Central memory CD8-positive, alpha-beta T cell (primary cell): Measurements from ENCODE around the gene AXIN1.
A peak's percentile ranks its signal among the peaks of the same experiment; 100 is the strongest.
"Not testable (repeated sequence)": the region's sequence is repeated elsewhere in the genome, so short reads cannot be mapped to it uniquely, and the experiment has no call there.

Source experiments
- ATAC-seq: fragments of 150-1000 bp; cut with Tn5 transposase; replicated peaks from 2 replicates; pipeline ENCODE4 v1.10.0; 2022; ENCODE audit warnings: mild to moderate bottlenecking, moderate FRiP score, moderate number of reproducible peaks; ENCODE audit not compliant: poor library complexity, severe bottlenecking; ENCODE audit errors: extremely low read depth
- DNase-seq, 2 donors: peaks; one replicate each; pipeline ENCODE4 v3.0.0; 2021; ENCODE audit warnings: low spot score in 2 of 2
- H3K27ac Mint-ChIP-seq: one replicate; pipeline ENCODE4 v1.8.0; 2022; ENCODE audit warnings: low read depth, mild to moderate bottlenecking, moderate library complexity, mixed read lengths
- H3K27me3 Mint-ChIP-seq: one replicate; pipeline ENCODE4 v1.8.0; 2022; ENCODE audit warnings: mixed read lengths
- H3K36me3 Mint-ChIP-seq: one replicate; pipeline ENCODE4 v1.8.0; 2022; ENCODE audit warnings: mild to moderate bottlenecking, moderate library complexity, mixed read lengths; ENCODE audit not compliant: insufficient read depth
- H3K4me1 Mint-ChIP-seq: one replicate; pipeline ENCODE4 v1.8.0; 2022; ENCODE audit warnings: mixed read lengths
- H3K4me3 Mint-ChIP-seq: one replicate; pipeline ENCODE4 v1.8.0; 2022; ENCODE audit warnings: mild to moderate bottlenecking, moderate library complexity, mixed read lengths
- H3K9me3 Mint-ChIP-seq: one replicate; pipeline ENCODE4 v1.8.0; 2022; ENCODE audit warnings: mixed read lengths

The AXIN1 gene

DNA sequence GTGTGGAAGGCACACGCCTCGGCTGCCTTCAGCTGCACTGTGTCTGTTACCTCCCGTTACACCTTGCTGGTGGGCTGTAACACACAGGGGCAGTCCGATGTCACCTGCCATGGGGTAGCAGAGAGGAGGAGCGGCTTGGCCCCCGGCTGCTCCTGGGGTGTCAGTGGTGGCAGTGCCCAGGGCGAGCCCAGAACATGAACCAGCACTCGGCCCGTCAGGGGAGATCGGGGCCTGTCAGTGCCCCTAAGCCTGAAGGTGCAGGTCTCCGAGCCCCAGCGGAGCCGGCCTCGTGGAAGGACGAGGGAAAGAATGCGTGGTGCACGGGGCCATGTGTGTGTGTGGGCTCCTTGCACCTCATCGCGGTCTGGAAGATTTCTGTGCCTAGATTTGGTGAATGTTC is 92.2 kb downstream of the AXIN1 start:
- Mint-ChIP-seq H3K4me1 (peaks cover 6% of the 10 kb centered on the region), H3K27ac (no peak overlapping the region), H3K27me3 (no peaks in the 10 kb centered on the region), H3K4me3 (no peak overlapping the region), H3K9me3 (no peaks in the 10 kb centered on the region), H3K36me3 (peaks cover 14% of the 10 kb centered on the region)
- ATAC-seq (no peak), DNase-seq (no peak)

DNA sequence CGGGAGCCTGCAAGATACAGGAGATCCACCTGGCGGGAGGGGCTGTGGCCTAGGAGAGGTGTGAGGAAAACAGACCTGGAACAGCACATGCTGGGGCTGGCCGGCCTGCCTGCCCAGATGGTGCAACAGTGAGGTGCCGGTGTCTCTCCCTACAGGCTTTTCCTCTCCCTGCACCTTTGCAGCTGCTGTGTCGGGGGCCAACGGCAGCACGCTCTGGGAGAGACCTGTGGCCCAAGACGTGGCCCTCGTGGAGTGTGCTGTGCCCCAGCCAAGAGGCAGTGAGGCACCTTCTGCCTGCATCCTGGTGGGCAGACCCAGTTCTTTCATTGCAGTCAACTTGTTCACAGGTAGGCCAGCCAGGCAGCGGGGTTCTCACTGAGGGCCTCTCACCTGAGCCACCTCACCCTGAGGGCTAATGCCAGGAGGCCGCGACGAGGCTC is 92.7 kb downstream of the AXIN1 start:
- Mint-ChIP-seq H3K36me3 (peaks cover 16% of the 10 kb centered on the region), H3K27me3 (no peaks in the 10 kb centered on the region), H3K4me3 (no peak overlapping the region), H3K27ac (no peak overlapping the region), H3K4me1 (peaks cover 6% of the 10 kb centered on the region), H3K9me3 (no peaks in the 10 kb centered on the region)
- no peak for DNase-seq
- ATAC-seq: no peak

DNA sequence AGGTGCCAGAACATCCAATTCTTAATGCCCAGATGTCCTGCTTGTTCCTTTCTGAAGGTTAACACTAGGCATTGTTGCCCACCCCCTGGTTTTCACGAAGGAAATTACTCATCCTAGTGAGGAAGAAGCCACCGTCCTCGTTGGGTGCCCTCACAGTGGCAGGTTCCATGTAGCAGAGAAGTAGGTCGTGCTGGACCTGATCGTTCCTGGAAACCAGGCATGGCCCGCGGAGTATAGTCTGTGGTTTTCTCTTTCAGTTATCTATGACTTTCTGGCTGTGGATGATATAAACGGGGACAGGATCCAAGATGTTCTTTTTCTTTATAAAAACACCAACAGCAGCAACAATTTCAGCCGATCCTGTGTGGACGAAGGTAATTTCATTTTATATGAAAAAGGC is 93.3 kb downstream of the AXIN1 start:
- ATAC-seq: no peak
- Mint-ChIP-seq H3K4me3 (no peak overlapping the region), H3K27me3 (no peaks in the 10 kb centered on the region), H3K27ac (no peak overlapping the region), H3K36me3 (peaks cover 16% of the 10 kb centered on the region), H3K4me1 (peaks cover 6% of the 10 kb centered on the region), H3K9me3 (no peaks in the 10 kb centered on the region)
- DNase-seq: no peak

DNA sequence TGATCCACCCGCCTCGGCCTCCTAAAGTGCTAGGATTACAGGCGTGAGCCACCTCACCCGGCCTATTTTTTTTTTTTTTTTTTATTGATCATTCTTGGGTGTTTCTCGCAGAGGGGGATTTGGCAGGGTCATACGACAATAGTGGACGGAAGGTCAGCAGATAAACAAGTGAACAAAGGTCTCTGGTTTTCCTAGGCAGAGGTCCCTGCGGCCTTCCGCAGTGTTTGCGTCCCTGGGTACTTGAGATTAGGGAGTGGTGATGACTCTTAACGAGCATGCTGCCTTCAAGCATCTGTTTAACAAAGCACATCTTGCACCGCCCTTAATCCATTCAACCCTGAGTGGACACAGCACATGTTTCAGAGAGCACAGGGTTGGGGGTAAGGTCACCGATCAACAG is 94.4 kb downstream of the AXIN1 start:
- H3K4me3 Mint-ChIP-seq, H3K27me3 Mint-ChIP-seq, ATAC-seq, H3K27ac Mint-ChIP-seq, DNase-seq, H3K4me1 Mint-ChIP-seq, H3K9me3 Mint-ChIP-seq: not testable (repeated sequence)
- H3K36me3 Mint-ChIP-seq: peaks cover 14% of the 10 kb centered on the region

DNA sequence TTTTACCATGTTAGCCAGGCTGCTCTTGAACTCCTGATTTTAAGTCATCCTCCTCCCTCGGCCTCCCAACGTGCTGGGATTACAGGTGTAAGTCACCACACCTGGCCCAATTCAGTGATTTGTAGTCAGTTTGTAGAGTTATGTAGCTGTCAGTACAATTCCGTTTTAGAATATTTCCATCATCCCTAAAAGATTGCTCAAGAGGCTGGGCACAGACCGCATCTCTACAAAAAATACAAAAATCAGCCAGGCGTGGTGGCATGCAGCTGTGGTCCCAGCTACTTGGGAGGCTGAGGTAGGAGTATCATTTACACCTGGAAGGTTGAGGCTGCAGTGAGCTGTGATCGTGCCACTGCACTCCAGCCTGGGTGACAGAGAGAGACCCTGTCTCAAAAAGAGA is 97.3 kb downstream of the AXIN1 start:
- ATAC-seq: no peak
- peaks cover 14% of the 10 kb centered on the region for H3K36me3 Mint-ChIP-seq
- H3K9me3 Mint-ChIP-seq: no peaks in the 10 kb centered on the region
- peaks cover 15% of the 10 kb centered on the region for H3K4me1 Mint-ChIP-seq
- no peaks in the 10 kb centered on the region for H3K27me3 Mint-ChIP-seq
- DNase-seq: no peak
- H3K4me3 Mint-ChIP-seq: no peak overlapping the region
- no peak overlapping the region for H3K27ac Mint-ChIP-seq

DNA sequence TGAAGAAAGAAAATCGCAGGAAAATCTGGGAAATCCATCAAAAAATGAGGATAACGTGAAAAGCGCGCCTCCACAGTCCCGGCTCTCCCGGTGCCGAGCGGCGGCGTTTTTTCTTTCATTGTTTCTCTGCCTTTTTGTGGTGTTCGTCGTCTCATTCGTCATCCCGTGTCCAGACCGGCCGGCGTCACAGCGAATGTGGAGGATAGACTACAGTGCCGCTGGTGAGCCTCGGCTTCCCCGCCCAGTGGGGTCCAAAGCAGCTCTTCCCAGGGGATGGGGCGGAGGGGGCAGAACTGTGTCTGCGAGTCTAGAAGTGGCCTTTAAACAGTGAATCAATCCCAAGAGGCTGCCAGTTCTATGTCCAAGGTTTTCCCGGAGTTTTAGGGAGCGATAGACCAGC is 98.1 kb downstream of the AXIN1 start:
- Mint-ChIP-seq H3K27me3 (no peaks in the 10 kb centered on the region), H3K36me3 (peaks cover 14% of the 10 kb centered on the region), H3K4me1 (peaks cover 15% of the 10 kb centered on the region), H3K4me3 (no peak overlapping the region), H3K27ac (no peak overlapping the region), H3K9me3 (no peaks in the 10 kb centered on the region)
- DNase-seq (no peak), ATAC-seq (no peak)

DNA sequence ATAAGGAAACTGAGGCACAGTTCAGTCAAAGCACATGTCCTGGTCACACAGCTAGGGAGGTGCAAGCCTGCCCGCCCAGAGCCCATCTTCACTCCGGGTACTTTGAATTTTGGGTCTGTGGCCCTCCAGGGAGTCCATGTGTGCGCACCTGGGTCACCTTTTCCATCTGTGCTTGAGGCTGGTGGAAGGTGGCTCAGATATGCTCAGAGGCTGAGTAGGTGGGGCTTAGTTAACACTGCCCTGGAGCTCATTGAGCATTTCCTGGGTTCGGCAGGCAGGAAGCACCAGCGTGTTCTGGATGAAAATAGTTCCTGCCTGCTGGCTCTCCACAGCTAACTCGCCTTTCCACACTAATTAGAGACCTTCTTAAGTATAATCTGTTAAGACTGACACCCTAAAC is 98.7 kb downstream of the AXIN1 start:
- peak overlapping the region; percentile 77 for H3K4me3 Mint-ChIP-seq
- H3K27me3 Mint-ChIP-seq: no peaks in the 10 kb centered on the region
- H3K4me1 Mint-ChIP-seq: peaks cover 15% of the 10 kb centered on the region
- peaks cover 12% of the 10 kb centered on the region for H3K36me3 Mint-ChIP-seq
- no peak overlapping the region for H3K27ac Mint-ChIP-seq
- H3K9me3 Mint-ChIP-seq: no peaks in the 10 kb centered on the region
- ATAC-seq (no peak), DNase-seq (no peak)

DNA sequence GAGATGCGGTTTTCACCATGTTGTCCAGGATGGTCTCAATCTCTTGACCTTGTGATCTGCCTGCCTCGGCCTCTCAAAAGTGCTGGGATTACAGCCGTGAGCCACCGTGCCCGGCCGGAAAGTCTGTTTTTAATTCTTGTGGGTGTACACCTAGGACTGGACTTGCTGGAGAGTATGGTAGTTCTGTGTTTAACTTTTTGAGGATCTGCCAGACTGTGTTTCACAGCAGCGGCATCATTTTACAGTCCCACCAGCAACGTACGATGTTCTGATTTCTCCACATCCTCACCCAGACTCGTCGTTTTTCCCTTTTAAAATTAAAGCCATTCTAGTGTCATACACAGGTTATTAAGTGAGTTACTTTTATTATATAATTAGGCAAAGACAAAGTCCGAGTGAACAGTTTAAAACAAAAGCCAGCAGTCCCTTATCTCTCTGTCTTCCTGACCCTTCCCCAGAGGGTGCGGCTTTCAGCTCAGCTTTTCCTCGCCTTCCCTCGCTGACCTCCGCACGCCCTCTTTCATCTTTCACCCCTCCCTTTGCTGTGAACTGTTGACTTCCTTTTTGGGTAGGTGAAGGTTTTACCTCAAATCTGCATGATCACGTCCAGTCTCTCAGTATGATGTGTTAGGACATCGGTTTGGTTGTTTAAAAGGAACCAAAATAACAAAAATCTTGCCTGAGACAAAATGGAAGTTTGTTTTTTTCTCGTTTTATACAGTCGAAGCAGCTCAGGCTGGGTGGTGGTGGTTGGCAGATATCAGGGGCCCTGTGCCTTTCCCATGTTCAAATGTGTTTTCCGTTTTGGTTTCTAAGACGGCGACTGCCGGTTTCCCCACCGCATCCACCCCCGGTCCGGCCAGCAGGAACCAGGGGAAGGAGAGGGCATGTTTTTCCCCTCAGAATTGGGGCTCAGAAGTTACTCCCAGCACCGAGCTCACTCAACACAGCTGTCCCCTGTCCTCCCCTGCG is 99.9 kb downstream of the AXIN1 start:
- H3K27me3 Mint-ChIP-seq: no peaks in the 10 kb centered on the region
- DNase-seq: no peak
- H3K36me3 Mint-ChIP-seq: peaks cover 12% of the 10 kb centered on the region
- peak; percentile 72 for ATAC-seq
- H3K4me1 Mint-ChIP-seq: peaks cover 15% of the 10 kb centered on the region
- peak overlapping the region; percentile 86 for H3K27ac Mint-ChIP-seq
- no peaks in the 10 kb centered on the region for H3K9me3 Mint-ChIP-seq
- peak overlapping the region; percentile 77 for H3K4me3 Mint-ChIP-seq

DNA sequence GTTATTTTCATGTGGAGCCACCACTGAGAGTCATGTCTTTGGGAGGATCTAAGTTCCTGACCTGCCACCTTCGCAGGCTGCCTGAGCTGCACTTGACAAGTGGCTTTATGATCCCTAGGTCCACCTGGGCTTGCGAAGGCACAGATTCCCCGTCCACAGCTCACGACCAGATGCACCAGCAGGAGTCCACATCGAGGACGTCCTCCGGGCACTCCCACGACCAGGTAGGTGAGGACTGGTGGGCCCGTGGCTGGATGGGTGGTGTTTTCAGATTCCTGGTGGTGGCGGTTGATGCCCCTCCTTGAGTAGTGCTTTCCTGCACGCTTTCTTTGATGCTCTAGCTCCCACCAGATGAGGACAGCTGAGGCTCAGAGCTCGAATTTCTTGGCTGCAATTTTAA is 103.1 kb downstream of the AXIN1 start:
- no peaks in the 10 kb centered on the region for H3K9me3 Mint-ChIP-seq
- DNase-seq: no peak
- peaks cover 9% of the 10 kb centered on the region for H3K4me1 Mint-ChIP-seq
- no peak overlapping the region for H3K4me3 Mint-ChIP-seq
- no peak overlapping the region for H3K27ac Mint-ChIP-seq
- ATAC-seq: no peak
- H3K27me3 Mint-ChIP-seq: no peaks in the 10 kb centered on the region
- H3K36me3 Mint-ChIP-seq: peaks cover 4% of the 10 kb centered on the region

DNA sequence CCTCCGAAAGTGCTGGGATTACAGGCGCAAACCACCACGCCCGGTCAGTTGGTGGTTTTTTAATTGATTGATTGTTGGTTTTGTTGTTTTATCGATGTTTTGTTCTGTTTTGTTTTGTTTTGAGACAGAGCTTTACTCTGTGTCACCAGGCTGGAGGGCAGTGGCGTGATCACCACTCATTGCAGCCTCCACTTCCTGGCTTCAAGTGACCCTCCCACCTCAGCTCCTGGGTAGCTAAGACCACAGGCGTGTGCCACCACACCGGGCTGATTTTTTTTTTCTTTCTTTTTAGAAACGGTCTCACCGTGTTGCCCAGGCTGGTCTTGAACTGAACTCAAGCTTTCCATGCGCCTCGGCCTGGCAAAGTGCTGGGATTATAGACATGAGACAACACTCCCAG is 105.5 kb downstream of the AXIN1 start:
- Mint-ChIP-seq H3K4me1 (no peaks in the 10 kb centered on the region), H3K36me3 (peaks cover 5% of the 10 kb centered on the region), H3K9me3 (no peaks in the 10 kb centered on the region), H3K4me3 (no peak overlapping the region), H3K27me3 (no peaks in the 10 kb centered on the region), H3K27ac (no peak overlapping the region)
- DNase-seq: no peak
- ATAC-seq: no peak

DNA sequence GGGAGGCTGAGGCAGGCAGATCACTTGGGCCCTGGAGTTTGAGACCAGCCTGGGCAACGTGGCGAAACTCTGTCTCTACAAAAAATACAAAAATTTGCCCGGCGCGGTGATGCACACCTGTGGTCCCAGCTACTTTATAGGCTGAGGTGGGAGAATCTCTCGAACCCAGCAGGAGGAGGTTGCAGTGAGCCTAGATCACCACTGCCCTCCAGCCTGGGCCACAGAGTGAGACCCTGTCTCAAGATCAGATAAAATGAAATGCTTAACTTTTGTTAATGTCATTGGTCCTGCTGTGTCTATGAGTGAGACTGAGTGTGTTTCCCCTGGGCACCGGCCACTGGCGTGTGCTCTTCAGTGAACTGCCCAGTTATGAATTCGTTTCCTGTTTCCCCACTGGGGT is 107.4 kb downstream of the AXIN1 start:
- H3K27me3 Mint-ChIP-seq: no peaks in the 10 kb centered on the region
- peaks cover 5% of the 10 kb centered on the region for H3K36me3 Mint-ChIP-seq
- no peak for DNase-seq
- no peak for ATAC-seq
- no peak overlapping the region for H3K4me3 Mint-ChIP-seq
- H3K9me3 Mint-ChIP-seq: no peaks in the 10 kb centered on the region
- H3K27ac Mint-ChIP-seq: no peak overlapping the region
- H3K4me1 Mint-ChIP-seq: no peaks in the 10 kb centered on the region

DNA sequence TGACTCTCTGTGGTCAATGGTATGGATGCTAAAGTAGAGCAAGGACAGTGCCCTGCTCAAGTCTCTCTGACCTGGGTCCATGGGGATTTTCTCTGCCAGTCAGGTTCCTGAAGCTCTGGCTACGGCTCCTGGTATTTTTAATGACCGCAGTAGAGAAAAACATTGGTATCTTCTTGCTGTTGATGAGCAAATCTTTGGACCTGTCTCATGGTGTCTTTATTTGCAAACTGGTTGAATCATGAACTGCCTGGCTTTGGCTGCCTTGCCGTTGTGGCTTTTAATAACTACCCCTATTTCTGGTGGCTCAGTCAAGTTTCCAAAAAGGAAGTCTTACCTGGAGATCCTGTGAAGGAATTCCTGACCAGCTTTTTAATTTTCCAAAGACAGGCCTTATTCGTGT is 109.2 kb downstream of the AXIN1 start:
- Mint-ChIP-seq H3K9me3 (no peaks in the 10 kb centered on the region), H3K4me3 (no peak overlapping the region), H3K4me1 (peaks cover 5% of the 10 kb centered on the region), H3K27ac (no peak overlapping the region), H3K36me3 (peaks cover 4% of the 10 kb centered on the region), H3K27me3 (no peaks in the 10 kb centered on the region)
- no peak for DNase-seq
- ATAC-seq: no peak

DNA sequence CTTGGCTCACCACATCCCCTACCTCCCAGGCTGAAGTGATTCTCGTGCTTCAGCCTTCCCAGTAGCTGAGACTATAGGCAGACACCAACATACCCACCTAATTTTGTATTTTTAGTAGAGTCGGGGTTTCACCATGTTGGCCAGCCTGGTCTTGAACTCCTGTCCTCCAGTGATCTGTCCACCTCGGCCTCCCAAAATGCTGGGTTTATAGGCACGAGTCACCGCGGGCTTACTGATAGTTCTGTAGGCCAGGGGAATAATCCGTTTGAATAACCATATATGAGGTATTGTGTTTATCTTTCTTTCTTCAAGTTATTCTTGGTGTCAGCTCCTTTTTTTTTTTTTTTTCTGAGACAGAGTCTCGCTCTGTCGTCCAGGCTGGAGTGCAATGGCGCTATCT is 110.2 kb downstream of the AXIN1 start:
- ATAC-seq (no peak), DNase-seq (no peak)
- H3K27ac Mint-ChIP-seq: no peak overlapping the region
- H3K36me3 Mint-ChIP-seq: peaks cover 4% of the 10 kb centered on the region
- H3K4me1 Mint-ChIP-seq: peaks cover 5% of the 10 kb centered on the region
- no peak overlapping the region for H3K4me3 Mint-ChIP-seq
- H3K27me3 Mint-ChIP-seq: no peaks in the 10 kb centered on the region
- H3K9me3 Mint-ChIP-seq: no peaks in the 10 kb centered on the region
